HFFc6 (cell line): ENCODE results near the gene MCTS1. TPM values are rescaled to one million over a fixed set of nuclear protein-coding genes. Genes with fewer than 3 reads are reported as not detected.

Experiments used
- DNase-seq: peaks from one replicate; pipeline ENCODE4 v3.0.0-alpha.2; 2018
- H3K27ac Mint-ChIP-seq: 2 replicates; pipeline ENCODE4 v1.8.0; 2020; ENCODE audit warnings: mild to moderate bottlenecking, mixed read lengths
- H3K27me3 Mint-ChIP-seq: 2 replicates; pipeline ENCODE4 v1.8.0; 2021; ENCODE audit warnings: mild to moderate bottlenecking, moderate library complexity, mixed read lengths; ENCODE audit not compliant: insufficient read depth
- H3K36me3 Mint-ChIP-seq: 2 replicates; pipeline ENCODE4 v1.8.0; 2021; ENCODE audit warnings: low read depth, mixed read lengths
- H3K4me1 Mint-ChIP-seq: 2 replicates; pipeline ENCODE4 v1.8.0; 2020; ENCODE audit warnings: low read depth, mixed read lengths
- H3K4me3 Mint-ChIP-seq: 2 replicates; pipeline ENCODE4 v1.8.0; 2020; ENCODE audit warnings: mild to moderate bottlenecking, moderate library complexity, mixed read lengths
- H3K9me3 Mint-ChIP-seq: 2 replicates; pipeline ENCODE4 v1.8.0; 2020; ENCODE audit warnings: mild to moderate bottlenecking, mixed read lengths
- long read RNA-seq: library from polyadenylated mRNA; unstranded; transcript quantifications from one replicate; pipeline ENCODE4 v2.0.0, GENCODE V29; 2019
- total RNA-seq, 6 experiments: library from RNA; stranded (reverse); fragmentation: NEBNext Ultra II Directional; extraction: Animal tissue kit (Norgen Biotek cat#: 25700); gene quantifications; 2 replicates in 1 of 6; 3 replicates in 5 of 6; pipeline ENCODE4 v1.2.3, GENCODE V29; 2021
- TF ChIP-seq, protein P1 (sequence below): fragments of 200-600 bp; sonication (generic); IDR thresholded peaks from 2 replicates; pipeline ENCODE4 v1.5.0; 2021; ENCODE audit warnings: antibody characterized with exemption, mild to moderate bottlenecking

MCTS1 gene
- 10 to 100 TPM; 57.2 to 71.7 (median 64.7) TPM for total RNA-seq
- long read RNA-seq, transcript MCTS1-201 (6 exons, 1,130 nt): minor isoform, 6 of 69 reads
- long read RNA-seq, transcript MCTS1-202 (6 exons, 1,018 nt): major isoform, 59 of 69 reads
- long read RNA-seq, partial matches to known transcripts: 0 of 69 reads
- long read RNA-seq, other reads (novel, unspliced or antisense): 4 of 69 reads

DNA sequence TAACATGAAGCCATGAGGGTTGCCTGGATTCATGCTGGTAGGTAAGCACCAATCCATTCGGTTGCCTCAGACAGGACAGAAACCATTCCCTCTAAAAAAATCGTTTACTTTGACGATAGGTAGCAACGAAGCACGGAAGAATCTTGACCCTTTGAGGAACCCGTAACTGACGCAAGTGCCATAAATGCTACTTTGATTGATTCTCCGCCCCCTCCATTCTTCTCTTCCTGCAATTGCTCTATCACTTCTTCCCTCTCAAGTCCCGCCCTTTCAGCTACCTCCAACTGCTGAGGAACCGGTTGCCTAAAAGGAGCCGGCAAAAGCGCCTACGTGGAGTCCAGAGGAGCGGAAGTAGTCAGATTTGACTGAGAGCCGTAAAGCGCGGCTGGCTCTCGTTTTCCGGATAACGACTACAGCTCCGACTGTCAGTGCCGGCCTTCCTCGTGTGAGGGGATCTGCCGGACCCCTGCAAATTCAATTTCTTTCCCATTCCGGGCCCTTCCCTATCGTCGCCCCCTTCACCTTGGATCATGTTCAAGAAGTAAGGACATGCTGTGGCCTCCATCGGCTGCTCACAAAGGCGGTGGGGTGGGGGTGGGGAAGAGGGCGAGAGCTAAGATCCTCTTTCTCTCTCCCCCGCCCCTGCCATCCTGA, at the start of gene MCTS1:
TSS of gene MCTS1 (plus strand) at position 395 of the 654 bp plus-strand sequence. CDS start at position 531, 136 bp downstream.
- no peaks in the 10 kb centered on the region for H3K36me3 Mint-ChIP-seq
- H3K27me3 Mint-ChIP-seq: peaks cover 2% of the 10 kb centered on the region; the same call in 1 of the 2 replicates
- DNase-seq: peak; percentile 94
- peaks cover 12% of the 10 kb centered on the region; the same call in 1 of the 2 replicates for H3K4me1 Mint-ChIP-seq
- H3K4me3 Mint-ChIP-seq: peak within 1 kb of the TSS; percentile 96
- no peaks in the 10 kb centered on the region for H3K9me3 Mint-ChIP-seq
- TF ChIP-seq, protein P1, sequence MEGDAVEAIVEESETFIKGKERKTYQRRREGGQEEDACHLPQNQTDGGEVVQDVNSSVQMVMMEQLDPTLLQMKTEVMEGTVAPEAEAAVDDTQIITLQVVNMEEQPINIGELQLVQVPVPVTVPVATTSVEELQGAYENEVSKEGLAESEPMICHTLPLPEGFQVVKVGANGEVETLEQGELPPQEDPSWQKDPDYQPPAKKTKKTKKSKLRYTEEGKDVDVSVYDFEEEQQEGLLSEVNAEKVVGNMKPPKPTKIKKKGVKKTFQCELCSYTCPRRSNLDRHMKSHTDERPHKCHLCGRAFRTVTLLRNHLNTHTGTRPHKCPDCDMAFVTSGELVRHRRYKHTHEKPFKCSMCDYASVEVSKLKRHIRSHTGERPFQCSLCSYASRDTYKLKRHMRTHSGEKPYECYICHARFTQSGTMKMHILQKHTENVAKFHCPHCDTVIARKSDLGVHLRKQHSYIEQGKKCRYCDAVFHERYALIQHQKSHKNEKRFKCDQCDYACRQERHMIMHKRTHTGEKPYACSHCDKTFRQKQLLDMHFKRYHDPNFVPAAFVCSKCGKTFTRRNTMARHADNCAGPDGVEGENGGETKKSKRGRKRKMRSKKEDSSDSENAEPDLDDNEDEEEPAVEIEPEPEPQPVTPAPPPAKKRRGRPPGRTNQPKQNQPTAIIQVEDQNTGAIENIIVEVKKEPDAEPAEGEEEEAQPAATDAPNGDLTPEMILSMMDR: no peak
- H3K27ac Mint-ChIP-seq: peak within 1 kb of the TSS; percentile 99

- Mint-ChIP-seq H3K4me3 (0 out of 2 replicates have a peak overlapping the region, but pooled peaks have one; percentile 20), H3K9me3 (no peaks in the 10 kb centered on the region)
Measured at GRCh38 chrX:120556251-120556650, 47.6 kb upstream of the MCTS1 start.

GRCh38 chrX:120559804-120560203, 44.1 kb upstream of the MCTS1 start:
- no peaks in the 10 kb centered on the region for H3K27me3 Mint-ChIP-seq
- H3K4me1 Mint-ChIP-seq: peaks cover 15% of the 10 kb centered on the region
- no peaks in the 10 kb centered on the region for H3K9me3 Mint-ChIP-seq
- TF ChIP-seq, protein P1: no peak
- peaks cover 29% of the 10 kb centered on the region for H3K36me3 Mint-ChIP-seq
- no peak for DNase-seq
- H3K4me3 Mint-ChIP-seq: peak overlapping the region; percentile 100
- H3K27ac Mint-ChIP-seq: peak overlapping the region; percentile 97

More at GRCh38 chrX:120556251-120556650, 47.6 kb upstream of the MCTS1 start:
- no peak for DNase-seq
- TF ChIP-seq, protein P1: no peak
- H3K27me3 Mint-ChIP-seq: no peaks in the 10 kb centered on the region
- H3K27ac Mint-ChIP-seq: no peak overlapping the region
- peaks cover 37% of the 10 kb centered on the region for H3K36me3 Mint-ChIP-seq
- peaks cover 18% of the 10 kb centered on the region for H3K4me1 Mint-ChIP-seq

- Mint-ChIP-seq H3K27me3 (no peaks in the 10 kb centered on the region), H3K4me1 (peaks cover 12% of the 10 kb centered on the region), H3K27ac (peak overlapping the region; percentile 97), H3K9me3 (no peaks in the 10 kb centered on the region), H3K36me3 (peaks cover 27% of the 10 kb centered on the region), H3K4me3 (peak overlapping the region; percentile 100)
- TF ChIP-seq, protein P1: no peak
- peak; percentile 41 for DNase-seq
Measured at GRCh38 chrX:120560405-120560841, 43.5 kb upstream of the MCTS1 start.

DNA sequence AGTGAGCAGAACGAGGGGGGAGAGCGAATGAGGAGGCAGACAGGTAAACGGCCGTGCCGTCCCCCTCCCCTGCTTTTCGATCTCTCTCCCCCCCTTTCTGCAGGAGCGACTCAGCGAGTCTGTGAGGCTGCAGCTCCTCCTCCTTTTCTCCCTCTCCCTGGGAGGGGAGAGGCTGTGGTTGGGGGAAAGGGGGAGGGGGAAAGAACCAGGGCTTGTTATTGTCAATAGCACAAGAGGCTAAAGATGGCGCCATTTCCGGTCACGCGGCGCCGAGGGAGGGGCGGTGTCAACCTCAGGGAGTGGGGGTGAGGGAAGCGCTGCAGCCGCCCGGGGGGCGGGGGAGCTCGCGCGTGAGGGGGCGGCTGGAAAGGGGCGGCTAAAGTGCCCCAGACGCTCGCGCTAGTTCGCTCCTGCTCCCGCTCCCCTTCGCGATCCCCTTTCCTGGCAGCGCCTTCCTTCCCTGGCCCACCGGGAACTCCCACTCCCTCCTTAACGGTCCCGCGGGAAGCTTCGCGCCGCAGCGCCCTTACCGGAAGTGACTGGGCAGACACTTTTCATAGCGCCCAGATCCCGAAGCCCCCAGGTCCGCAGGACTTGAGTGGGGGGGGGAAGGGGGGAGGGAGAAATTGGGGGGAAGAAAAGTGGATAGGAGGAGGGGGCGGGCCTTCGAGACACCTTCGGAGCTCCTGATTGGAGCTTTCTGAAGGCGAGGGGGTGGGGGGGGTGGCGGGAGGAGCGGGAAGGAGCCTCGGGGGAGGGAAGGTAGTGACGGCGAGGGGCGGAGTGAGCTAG, 42.9 kb upstream of the MCTS1 start, which contains the start of gene CUL4B:
TSS of gene CUL4B (minus strand) at position 121 of the 792 bp plus-strand sequence. CDS start 324 bp downstream, outside the sequence.
- peak within 1 kb of the TSS; percentile 100 for H3K4me3 Mint-ChIP-seq
- peak; percentile 91 for DNase-seq
- H3K36me3 Mint-ChIP-seq: peaks cover 27% of the 10 kb centered on the region
- TF ChIP-seq, protein P1: no peak
- peaks cover 12% of the 10 kb centered on the region for H3K4me1 Mint-ChIP-seq
- no peaks in the 10 kb centered on the region for H3K27me3 Mint-ChIP-seq
- no peaks in the 10 kb centered on the region for H3K9me3 Mint-ChIP-seq
- peak within 1 kb of the TSS; percentile 97 for H3K27ac Mint-ChIP-seq
